IMR-90 (cell line): ENCODE measurements around the gene SCARB1. TPM values are rescaled to one million over a fixed set of nuclear protein-coding genes. Genes with fewer than 3 reads are reported as not detected.

ENCODE experiments used
- ATAC-seq: fragments of 200-7000 bp; cut with Tn5 transposase; 2 replicates; pipeline ENCODE4 v1.9.1; 2020; ENCODE audit warnings: low read depth, mild to moderate bottlenecking, moderate library complexity
- BruUV-seq: library from RNA; stranded (reverse); fragments of 400-500 nt; replicated peaks from 2 replicates; lab custom pipeline; 2021; lab: Mats Ljungman, UMichigan
- CTCF ChIA-PET: fragments of 300-600 bp; formaldehyde crosslinking; extraction: SDS; loops from one replicate; lab custom pipeline; 2021; ENCODE audit warnings: antibody characterized with exemption; lab: Yijun Ruan, JAX
- POLR2A ChIA-PET: fragments of 300-600 bp; sonication (Branson Sonifier 250); formaldehyde crosslinking; loops from one replicate; lab custom pipeline; 2022; ENCODE audit warnings: antibody characterized with exemption; ENCODE audit not compliant: unreplicated experiment; lab: Charles Lee
- DNase-seq: peaks from one replicate; pipeline ENCODE4 v3.0.0; 2013
- H2AFZ ChIP-seq: replicated peaks from 2 replicates; pipeline ENCODE3; 2013; ENCODE audit warnings: low read length, mild to moderate bottlenecking; ENCODE audit not compliant: poor library complexity
- H2AK5ac ChIP-seq: 2 replicates; pipeline ENCODE4 v1.6.1; 2013; ENCODE audit warnings: low read depth, low read length, inconsistent platforms
- H2AK9ac ChIP-seq: replicated peaks from 2 replicates; pipeline ENCODE3; 2013; ENCODE audit warnings: mild to moderate bottlenecking, low read depth, low read length, moderate library complexity; ENCODE audit not compliant: poor library complexity
- H2BK120ac ChIP-seq: 2 replicates; pipeline ENCODE4 v1.6.1; 2013; ENCODE audit warnings: low read depth, low read length, inconsistent platforms
- H2BK15ac ChIP-seq: 3 replicates; pipeline ENCODE4 v1.6.1; 2013; ENCODE audit warnings: low read depth, low read length, inconsistent platforms
- H2BK20ac ChIP-seq: 2 replicates; pipeline ENCODE4 v1.6.1; 2013; ENCODE audit warnings: low read depth, mild to moderate bottlenecking, inconsistent platforms, low read length, moderate library complexity
- H2BK5ac ChIP-seq: 2 replicates; pipeline ENCODE4 v1.6.1; 2013; ENCODE audit warnings: mild to moderate bottlenecking, low read depth, low read length, inconsistent platforms; ENCODE audit not compliant: poor library complexity, severe bottlenecking
- H3K14ac ChIP-seq: replicated peaks from 2 replicates; pipeline ENCODE4 v1.6.1; 2013; ENCODE audit warnings: low read depth, low read length, inconsistent platforms
- H3K18ac ChIP-seq: 2 replicates; pipeline ENCODE4 v1.6.1; 2013; ENCODE audit warnings: low read depth, low read length, control low read depth
- H3K23ac ChIP-seq: 2 replicates; pipeline ENCODE4 v1.6.1; 2013; ENCODE audit warnings: low read depth, low read length, inconsistent platforms
- H3K27ac ChIP-seq: 2 replicates; pipeline ENCODE4 v1.5.1; 2013; ENCODE audit warnings: mild to moderate bottlenecking, control low read depth, low read length; ENCODE audit not compliant: insufficient read depth
- H3K27me3 ChIP-seq: 2 replicates; pipeline ENCODE4 v1.6.1; 2013; ENCODE audit warnings: low read length; ENCODE audit not compliant: control insufficient read depth, insufficient read depth
- H3K36me3 ChIP-seq: 2 replicates; pipeline ENCODE4 v1.6.1; 2013; ENCODE audit warnings: low read length, mixed read lengths; ENCODE audit not compliant: control insufficient read depth, insufficient read depth
- H3K4ac ChIP-seq: 2 replicates; pipeline ENCODE4 v1.6.1; 2013; ENCODE audit warnings: low read depth, low read length, inconsistent platforms
- H3K4me1 ChIP-seq: 2 replicates; pipeline ENCODE4 v1.6.1; 2013; ENCODE audit warnings: low read length, mixed read lengths; ENCODE audit not compliant: control insufficient read depth, insufficient read depth
- H3K4me2 ChIP-seq: 2 replicates; pipeline ENCODE4 v1.6.1; 2013; ENCODE audit warnings: low read depth, mild to moderate bottlenecking, control low read depth, low read length, moderate library complexity
- H3K4me3 ChIP-seq: 2 replicates; pipeline ENCODE4 v1.5.1; 2013; ENCODE audit warnings: low read depth, mild to moderate bottlenecking, control low read depth, low read length, moderate library complexity; ENCODE audit not compliant: insufficient read depth
- H3K56ac ChIP-seq: 2 replicates; pipeline ENCODE4 v1.6.1; 2013; ENCODE audit warnings: low read length, inconsistent platforms; ENCODE audit not compliant: insufficient read depth; ENCODE audit errors: extremely low read depth
- H3K79me1 ChIP-seq, 2 experiments: 2 replicates each; pipeline ENCODE4 v1.6.1; 2013; ENCODE audit warnings: low read length in 2 of 2, inconsistent platforms in 1 of 2, low read depth in 1 of 2
- H3K9ac ChIP-seq: 2 replicates; pipeline ENCODE4 v1.6.1; 2013; ENCODE audit warnings: low read depth, low read length, control low read depth
- H3K9me1 ChIP-seq: 2 replicates; pipeline ENCODE4 v1.6.1; 2013; ENCODE audit warnings: low read length, inconsistent platforms; ENCODE audit not compliant: insufficient read depth
- H3K9me3 ChIP-seq: 2 replicates; pipeline ENCODE4 v1.6.1; 2013; ENCODE audit warnings: low read length; ENCODE audit not compliant: control insufficient read depth, insufficient read depth
- H4K20me1 ChIP-seq: 2 replicates; pipeline ENCODE4 v1.6.1; 2013; ENCODE audit warnings: low read length, inconsistent platforms; ENCODE audit not compliant: insufficient read depth
- H4K5ac ChIP-seq: 2 replicates; pipeline ENCODE4 v1.6.1; 2013; ENCODE audit warnings: mild to moderate bottlenecking, low read depth, low read length, control low read depth
- H4K8ac ChIP-seq, 2 experiments: 2 replicates each; pipeline ENCODE4 v1.6.1; 2013; ENCODE audit warnings: low read depth in 2 of 2, low read length in 2 of 2, control low read depth in 1 of 2, inconsistent platforms in 1 of 2
- H4K91ac ChIP-seq: 2 replicates; pipeline ENCODE4 v1.6.1; 2013; ENCODE audit warnings: low read depth, low read length, inconsistent platforms; ENCODE audit not compliant: insufficient read depth
- CHD1 ChIP-seq: IDR thresholded peaks from 2 replicates; pipeline ENCODE4 v1.6.1; 2012; ENCODE audit warnings: low read depth, low read length, improper control_type of control experiment
- CTCF ChIP-seq: conservative IDR thresholded peaks from 2 replicates; pipeline ENCODE4 v1.5.1; 2012; ENCODE audit warnings: mild to moderate bottlenecking, low read depth, low read length, improper control_type of control experiment
- MAFK ChIP-seq: IDR thresholded peaks from 2 replicates; pipeline ENCODE4 v1.6.1; 2012; ENCODE audit warnings: low read depth, low read length, improper control_type of control experiment
- MAZ ChIP-seq: IDR thresholded peaks from 2 replicates; pipeline ENCODE4 v1.6.1; 2012; ENCODE audit warnings: low read depth, mild to moderate bottlenecking, low read length, improper control_type of control experiment, moderate library complexity, borderline replicate concordance
- MXI1 ChIP-seq: IDR thresholded peaks from 2 replicates; pipeline ENCODE4 v1.6.1; 2012; ENCODE audit warnings: low read depth, mild to moderate bottlenecking, low read length, moderate library complexity, borderline replicate concordance
- NFE2L2 ChIP-seq: fragments of 150-350 bp; IDR thresholded peaks from 2 replicates; pipeline ENCODE4 v1.6.1; 2016; ENCODE audit warnings: low read depth, mild to moderate bottlenecking, low read length
- POLR2A ChIP-seq: IDR thresholded peaks from 2 replicates; pipeline ENCODE4 v1.6.1; 2012; ENCODE audit warnings: mild to moderate bottlenecking, low read depth, low read length
- RCOR1 ChIP-seq: IDR thresholded peaks from 2 replicates; pipeline ENCODE4 v1.6.1; 2012; ENCODE audit warnings: mild to moderate bottlenecking, low read length, improper control_type of control experiment; ENCODE audit not compliant: insufficient replicate concordance
- RFX5 ChIP-seq: IDR thresholded peaks from 2 replicates; pipeline ENCODE4 v1.8.0; 2012; ENCODE audit warnings: low read depth, mild to moderate bottlenecking, low read length, moderate library complexity
- SMC3 ChIP-seq: fragments of 150-350 bp; IDR thresholded peaks from 2 replicates; pipeline ENCODE4 v1.6.1; 2016; ENCODE audit warnings: low read depth, mild to moderate bottlenecking, antibody characterized with exemption, low read length, moderate library complexity
- USF2 ChIP-seq: fragments of 150-350 bp; IDR thresholded peaks from 2 replicates; pipeline ENCODE4 v1.6.1; 2017; ENCODE audit warnings: mild to moderate bottlenecking, antibody characterized with exemption, low read length, low read depth
- WGBS, 2 experiments: methylation state at CpG; one replicate each; pipeline versions ENCODE4 v1.1.5 to v1.1.7; 2013; ENCODE audit warnings: missing lambda C conversion rate in 2 of 2; ENCODE audit not compliant: insufficient read length in 1 of 2; ENCODE audit errors: extremely low coverage in 2 of 2; 5-methylcytosine and 5-hydroxymethylcytosine counted together
- dilution Hi-C: fragments of 300-500 bp; cut with HindIII; formaldehyde crosslinking; loops from one replicate; pipeline ENCODE4 v1.14.3; 2018; ENCODE audit warnings: low sequenced_read_pairs; ENCODE audit not compliant: unreplicated experiment
- in situ Hi-C: fragments of 300-500 bp; cut with MboI; formaldehyde crosslinking; loops from 3 replicates; pipeline ENCODE4 v1.14.3; 2019; ENCODE audit warnings: low sequenced_read_pairs, inconsistent platforms, mixed read lengths
- intact Hi-C: fragments of 100-400 bp; cut with micrococcal nuclease; formaldehyde crosslinking; loops from 2 replicates; pipeline ENCODE4 v1.10.0; 2022
- polyA plus RNA-seq, 3 experiments: library from polyadenylated mRNA; depleted of rRNA; stranded (reverse); fragments of >200 nt; gene quantifications; 2 replicates each; pipeline ENCODE4 v1.2.3, GENCODE V29; 2012; ENCODE audit warnings: low replicate concordance in 1 of 3
- total RNA-seq: library from RNA; depleted of rRNA; stranded (reverse); fragments of >200 nt; gene quantifications from 2 replicates; pipeline ENCODE4 v1.2.3, GENCODE V29; 2012
- TF ChIP-seq, protein P1 (sequence below): fragments of 150-350 bp; IDR thresholded peaks from 2 replicates; pipeline ENCODE4 v1.6.1; 2016; ENCODE audit warnings: low read depth, mild to moderate bottlenecking, low read length, moderate library complexity, borderline replicate concordance

The SCARB1 gene
- total and polyA plus RNA-seq, 2 of the 4 experiments (the other 2 are of a cell fraction), result 3.0 to 24.8 TPM

DNA sequence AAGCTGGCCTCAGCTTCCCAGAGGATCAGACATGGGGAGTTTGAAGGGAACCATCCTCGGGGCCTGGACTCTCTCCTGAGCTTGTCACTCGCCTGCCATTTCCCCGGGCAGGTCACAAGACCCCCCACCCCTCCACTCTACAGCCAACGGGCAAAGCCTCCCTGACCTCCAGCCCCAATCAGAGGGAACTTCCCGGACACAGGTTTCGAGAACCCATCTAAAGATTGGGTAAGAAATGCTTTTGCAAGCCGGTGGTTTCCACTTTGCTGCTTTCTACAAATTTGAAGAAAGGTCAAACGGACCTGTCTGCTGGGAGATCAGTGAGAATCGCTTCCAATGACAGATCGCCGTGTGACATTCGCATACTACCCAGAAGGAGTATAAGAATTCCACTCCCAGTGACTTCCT, 89.6 kb downstream of the SCARB1 start:
- no peak overlapping the region for H2AK9ac ChIP-seq
- TF ChIP-seq MAZ (no peak), SMC3 (no peak), MXI1 (no peak), CTCF (no peak), NFE2L2 (no peak), RCOR1 (no peak), USF2 (no peak), MAFK (no peak), POLR2A (no peak), CHD1 (no peak), RFX5 (no peak)
- TF ChIP-seq, protein P1, sequence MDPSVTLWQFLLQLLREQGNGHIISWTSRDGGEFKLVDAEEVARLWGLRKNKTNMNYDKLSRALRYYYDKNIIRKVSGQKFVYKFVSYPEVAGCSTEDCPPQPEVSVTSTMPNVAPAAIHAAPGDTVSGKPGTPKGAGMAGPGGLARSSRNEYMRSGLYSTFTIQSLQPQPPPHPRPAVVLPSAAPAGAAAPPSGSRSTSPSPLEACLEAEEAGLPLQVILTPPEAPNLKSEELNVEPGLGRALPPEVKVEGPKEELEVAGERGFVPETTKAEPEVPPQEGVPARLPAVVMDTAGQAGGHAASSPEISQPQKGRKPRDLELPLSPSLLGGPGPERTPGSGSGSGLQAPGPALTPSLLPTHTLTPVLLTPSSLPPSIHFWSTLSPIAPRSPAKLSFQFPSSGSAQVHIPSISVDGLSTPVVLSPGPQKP, result no peak
- H3K4me1 ChIP-seq, result peaks cover 19% of the 10 kb centered on the region
- peak overlapping the region; percentile 44 for H3K4ac ChIP-seq
- no peak overlapping the region for H4K8ac ChIP-seq
- no peaks in the 10 kb centered on the region for H3K79me1 ChIP-seq
- CTCF ChIA-PET, result interaction anchor here (0.6 to 1.3 kb wide), 2 partner anchors 131 to 133 kb away, joined by 3 to 4 read pairs; no protein-coding TSS in a partner anchor
- no peak overlapping the region for H3K4me2 ChIP-seq
- POLR2A ChIA-PET, result no interaction called here
- H3K4me3 ChIP-seq, result no peak overlapping the region
- H3K14ac ChIP-seq, result no peak overlapping the region; the same call in 1 of the 2 replicates
- H2BK20ac ChIP-seq, result no peak overlapping the region; the same call in 1 of the 2 replicates
- H3K23ac ChIP-seq, result no peak overlapping the region
- no CpG with 5 or more reads among the region's 12 CpGs for WGBS, 2 experiments
- dilution Hi-C loops (no loop called here), in situ Hi-C loops (loop anchor here (5.0 kb wide), 1 partner anchor 737 kb away; no protein-coding TSS in a partner anchor), intact Hi-C loops (loop anchor here (2.0 kb wide), 1 partner anchor 131 kb away; no protein-coding TSS in a partner anchor)
- peak overlapping the region; percentile 22; the same call in 1 of the 2 replicates for H4K91ac ChIP-seq
- BruUV-seq, result no TSS peak
- no peaks in the 10 kb centered on the region for H3K36me3 ChIP-seq
- no peak overlapping the region for H2BK5ac ChIP-seq
- no peak overlapping the region for H4K5ac ChIP-seq
- no peak overlapping the region for H2AFZ ChIP-seq
- H3K9me1 ChIP-seq, result peaks cover 12% of the 10 kb centered on the region
- no peak overlapping the region for H3K27ac ChIP-seq
- H3K27me3 ChIP-seq, result no peaks in the 10 kb centered on the region
- no peak overlapping the region for H2BK15ac ChIP-seq
- peaks cover 2% of the 10 kb centered on the region; the same call in 1 of the 2 replicates for H4K20me1 ChIP-seq
- H2BK120ac ChIP-seq, result peak overlapping the region; percentile 24
- DNase-seq, result no peak
- H3K9me3 ChIP-seq, result no peaks in the 10 kb centered on the region
- no peak for ATAC-seq
- H3K9ac ChIP-seq, result no peak overlapping the region
- no peak overlapping the region for H3K18ac ChIP-seq
- H2AK5ac ChIP-seq, result no peak overlapping the region; the same call in 1 of the 2 replicates
- no peak overlapping the region for H3K56ac ChIP-seq
